Thyroid gland (tissue), 4 donors: ENCODE measurements around the gene EVA1A. TPM values are rescaled to one million over a fixed set of nuclear protein-coding genes. Genes with fewer than 3 reads are reported as not detected.
"Not testable (repeated sequence)": the region's sequence is repeated elsewhere in the genome, so short reads cannot be mapped to it uniquely, and the experiment has no call there.

Experiments used
- DNase-seq, 2 donors: peaks; one replicate each; pipeline ENCODE4 v3.0.0-alpha.2; 2019
- H3K27ac ChIP-seq, 3 donors: fragments of 200-600 bp; sonication (generic); 1 replicate in 2 of 3; 2 replicates in 1 of 3; pipeline ENCODE4 v1.5.1; 2016 to 2019; ENCODE audit warnings: mild to moderate bottlenecking in 1 of 3, moderate library complexity in 1 of 3
- H3K27me3 ChIP-seq: fragments of 200-600 bp; sonication (generic); one replicate; pipeline ENCODE4 v1.5.1; 2019
- H3K36me3 ChIP-seq, 2 donors: fragments of 200-600 bp; sonication (generic); one replicate each; pipeline ENCODE4 v1.5.1; 2016 to 2019
- H3K4me1 ChIP-seq, 2 donors: fragments of 200-600 bp; sonication (generic); one replicate each; pipeline ENCODE4 v1.5.1; 2017 to 2019
- H3K4me3 ChIP-seq, 3 donors: fragments of 200-600 bp; sonication (generic); replicated peaks in 1 of 3; 1 replicate in 2 of 3; 2 replicates in 1 of 3; pipeline ENCODE4 v1.5.1; 2016; ENCODE audit warnings: mild to moderate bottlenecking in 1 of 3
- H3K9me3 ChIP-seq: fragments of 200-600 bp; sonication (generic); one replicate; pipeline ENCODE4 v1.5.1; 2017
- CTCF ChIP-seq, 6 experiments: fragments of 200-600 bp in 3 of 6; fragments of 450-650 bp in 3 of 6; sonication (generic) in 3 of 6; IDR thresholded peaks; one replicate each; pipeline ENCODE4 v1.5.1; 2016 to 2019; ENCODE audit warnings: antibody characterized with exemption in 6 of 6, mild to moderate bottlenecking in 2 of 6, inconsistent platforms in 1 of 6, moderate library complexity in 1 of 6
- POLR2A ChIP-seq, 2 donors: fragments of 450-650 bp; IDR thresholded peaks; one replicate each; pipeline ENCODE4 v1.6.1; 2017; ENCODE audit warnings: antibody characterized with exemption in 2 of 2, mild to moderate bottlenecking in 2 of 2, moderate library complexity in 1 of 2
- WGBS, 2 donors: methylation state at CpG; one replicate each; pipeline ENCODE4 v1.1.5; 2017; 5-methylcytosine and 5-hydroxymethylcytosine counted together
- intact Hi-C: fragments of 100-400 bp; cut with DNase I; formaldehyde crosslinking; loops from one replicate; pipeline ENCODE4 v1.15.1; 2023
- total RNA-seq, 4 donors: library from RNA; depleted of rRNA; stranded (reverse); fragments of >200 nt; gene quantifications; one replicate each; pipeline ENCODE4 v1.2.3, GENCODE V29; 2016

The EVA1A gene
- total RNA-seq, 4 donors from 2014 or later, result 3.6 to 19.8 (median 12.3) TPM

DNA sequence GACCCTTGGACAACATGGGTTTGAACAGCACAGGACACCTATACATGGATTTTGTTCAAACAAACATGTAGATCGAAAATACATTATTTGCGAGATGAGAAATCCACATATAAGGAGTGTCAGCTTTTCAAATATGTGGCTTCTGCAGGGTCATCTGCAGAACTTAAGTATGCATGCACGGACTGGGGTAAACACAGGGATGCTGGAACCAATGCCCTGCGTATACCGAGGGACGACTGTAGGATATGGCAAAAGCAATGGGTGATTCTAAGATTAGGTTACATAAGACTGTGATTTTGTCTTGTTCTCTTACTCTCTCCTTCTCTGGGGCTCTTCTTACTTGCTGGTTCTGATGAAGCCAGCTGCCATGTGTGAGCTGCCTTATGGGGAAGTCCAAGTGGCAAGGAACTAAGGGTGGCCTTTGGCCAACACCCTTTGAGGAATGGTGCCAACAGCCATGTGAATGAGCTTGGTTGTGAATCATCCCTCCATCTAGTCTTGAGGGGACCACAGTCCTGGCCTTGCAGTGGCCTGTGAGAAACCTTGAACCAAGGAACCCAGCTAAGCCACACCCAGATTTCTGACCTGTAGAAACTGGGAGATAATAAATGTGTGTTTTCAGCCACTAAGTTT, 66.5 kb downstream of the EVA1A start:
- H3K27me3 ChIP-seq, result no peaks in the 10 kb centered on the region
- intact Hi-C loops, result no loop called here
- H3K27ac ChIP-seq, result no peak overlapping the region
- no peaks in the 10 kb centered on the region for H3K4me1 ChIP-seq
- peaks cover 0 to 5% of the 10 kb centered on the region in 2 donors for H3K36me3 ChIP-seq
- no peaks in the 10 kb centered on the region for H3K9me3 ChIP-seq
- DNase-seq, result no peak
- 96 to 98% methylated on average over 6 of the region's 6 CpGs for WGBS, 2 donors
- no peak overlapping the region for H3K4me3 ChIP-seq
- TF ChIP-seq POLR2A (IDR thresholded peaks at IDR 0.05) (no peak), CTCF (IDR thresholded peaks at IDR 0.05) (no peak)

GRCh38 chr2:75493230-75493629, 67.5 kb downstream of the EVA1A start:
- TF ChIP-seq CTCF (IDR thresholded peaks at IDR 0.05) (no peak), POLR2A (IDR thresholded peaks at IDR 0.05) (no peak)
- intact Hi-C loops, result no loop called here
- H3K4me3 ChIP-seq, result no peak overlapping the region
- 79 to 81% methylated on average over 25 of the region's 25 CpGs for whole genome bisulfite sequencing, 2 donors
- peaks cover 0 to 5% of the 10 kb centered on the region in 2 donors for H3K36me3 ChIP-seq
- no peaks in the 10 kb centered on the region for H3K4me1 ChIP-seq
- H3K27me3 ChIP-seq, result no peaks in the 10 kb centered on the region
- no peak for DNase-seq
- H3K27ac ChIP-seq, result no peak overlapping the region
- no peaks in the 10 kb centered on the region for H3K9me3 ChIP-seq

DNA sequence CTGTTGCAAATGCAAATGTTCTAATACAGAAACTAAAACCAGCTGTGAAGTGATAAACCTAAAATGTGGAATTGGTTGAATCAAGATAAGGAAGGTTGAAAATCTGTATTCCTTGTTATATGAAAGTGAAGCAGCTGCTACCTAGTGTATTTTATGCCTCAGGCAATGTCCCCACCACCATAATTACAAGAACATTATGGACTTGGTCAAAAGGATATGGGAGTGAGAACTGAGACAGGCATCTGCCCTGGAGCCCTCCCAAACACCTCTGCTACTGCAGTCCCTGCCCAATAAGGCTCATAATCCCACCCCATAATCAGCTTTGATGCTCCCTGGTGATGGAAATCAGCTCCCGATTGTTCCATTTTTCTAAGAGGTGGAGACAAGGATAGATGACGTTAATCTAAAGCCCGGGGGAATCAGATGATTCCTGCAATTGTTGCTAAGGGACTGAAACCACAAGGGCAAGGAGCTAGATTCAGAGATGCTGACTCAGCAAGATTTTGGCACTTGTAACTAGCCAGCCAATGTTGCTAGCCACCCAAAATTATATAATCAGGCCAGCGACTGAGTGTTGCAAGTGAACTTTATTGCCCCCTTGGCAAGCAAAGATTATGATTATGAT, 69.5 kb downstream of the EVA1A start:
- Histone ChIP-seq H3K27ac (no peak overlapping the region), H3K4me3 (no peak overlapping the region), H3K36me3 (peaks cover 0 to 5% of the 10 kb centered on the region in 2 donors), H3K4me1 (no peaks in the 10 kb centered on the region), H3K27me3 (no peaks in the 10 kb centered on the region), H3K9me3 (no peaks in the 10 kb centered on the region)
- intact Hi-C loops, result no loop called here
- no peak for TF ChIP-seq CTCF (IDR thresholded peaks at IDR 0.05)
- no peak for TF ChIP-seq POLR2A (IDR thresholded peaks at IDR 0.05)
- no peak for DNase-seq
- WGBS, 2 donors, result 64 to 65% methylated on average over 4 of the region's 4 CpGs

DNA sequence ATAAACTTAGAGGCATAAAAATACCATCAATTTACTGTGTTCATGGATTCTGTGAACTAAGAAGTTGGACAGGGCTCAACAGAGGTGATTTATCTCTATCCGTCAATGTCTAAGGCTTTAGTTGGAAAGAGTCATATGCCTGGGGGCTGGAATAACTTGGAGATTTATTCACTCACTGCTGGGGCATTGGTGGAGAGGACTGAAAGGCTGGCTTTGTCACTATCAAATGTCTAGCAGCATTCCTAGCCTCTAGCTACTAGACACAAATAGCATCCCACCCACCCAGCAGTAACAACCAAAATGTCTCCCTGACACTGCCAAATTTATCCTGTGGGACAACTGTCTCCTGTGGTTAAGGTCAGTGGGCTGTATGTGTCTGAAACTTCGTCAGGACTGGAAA, 71.0 kb downstream of the EVA1A start:
- H3K27me3 ChIP-seq, result no peaks in the 10 kb centered on the region
- 77 to 85% methylated on average over 2 of the region's 2 CpGs for WGBS, 2 donors
- DNase-seq, result no peak
- peaks cover 0 to 5% of the 10 kb centered on the region in 2 donors for H3K36me3 ChIP-seq
- H3K9me3 ChIP-seq, result no peaks in the 10 kb centered on the region
- TF ChIP-seq POLR2A (IDR thresholded peaks at IDR 0.05), result no peak
- TF ChIP-seq CTCF (IDR thresholded peaks at IDR 0.05), result no peak
- no peaks in the 10 kb centered on the region for H3K4me1 ChIP-seq
- no peak overlapping the region for H3K4me3 ChIP-seq
- H3K27ac ChIP-seq, result no peak overlapping the region
- intact Hi-C loops, result no loop called here

DNA sequence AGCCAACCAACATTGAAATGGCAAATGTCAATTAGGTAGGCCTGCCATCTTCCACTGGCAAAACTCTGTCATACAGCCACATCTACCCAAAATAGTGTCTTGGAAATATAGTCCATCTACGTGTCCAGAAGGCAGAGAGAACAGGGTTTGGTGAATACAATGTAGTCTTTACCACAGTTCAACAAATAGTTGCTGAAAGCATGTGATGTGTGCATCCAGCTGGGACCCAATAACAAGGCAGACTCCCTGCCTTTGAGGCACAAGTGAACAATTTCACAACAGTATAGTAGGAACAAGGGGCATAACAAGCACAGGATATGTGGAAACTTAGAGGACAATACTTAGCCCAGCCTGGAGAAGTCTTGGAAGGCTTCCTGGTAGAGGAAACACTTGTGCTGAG, 72.6 kb downstream of the EVA1A start:
- WGBS, 2 donors, result 85 to 92% methylated on average over 1 of the region's 1 CpG

GRCh38 chr2:75486735-75487134, 74.0 kb downstream of the EVA1A start:
- H3K4me1 ChIP-seq, H3K4me3 ChIP-seq, H3K27me3 ChIP-seq, intact Hi-C loops, DNase-seq, H3K36me3 ChIP-seq, H3K27ac ChIP-seq, H3K9me3 ChIP-seq: not testable (repeated sequence)
- 91 to 97% methylated on average over 2 of the region's 2 CpGs for WGBS, 2 donors

More for the DNA sequence above, 72.6 kb downstream of the EVA1A start:
- no peak overlapping the region for H3K27ac ChIP-seq
- no peaks in the 10 kb centered on the region for H3K9me3 ChIP-seq
- TF ChIP-seq POLR2A (IDR thresholded peaks at IDR 0.05) (no peak), CTCF (IDR thresholded peaks at IDR 0.05) (no peak)
- H3K27me3 ChIP-seq, result no peaks in the 10 kb centered on the region
- H3K4me1 ChIP-seq, result no peaks in the 10 kb centered on the region
- peaks cover 0 to 5% of the 10 kb centered on the region in 2 donors for H3K36me3 ChIP-seq
- H3K4me3 ChIP-seq, result no peak overlapping the region
- DNase-seq, result no peak
- intact Hi-C loops, result no loop called here
